IMR-90 (cell line): ENCODE measurements around the gene TRDN. TPM values are rescaled to one million over a fixed set of nuclear protein-coding genes. Genes with fewer than 3 reads are reported as not detected.

Experiments
- ATAC-seq: fragments of 200-7000 bp; cut with Tn5 transposase; 2 replicates; pipeline ENCODE4 v1.9.1; 2020; ENCODE audit warnings: low read depth, mild to moderate bottlenecking, moderate library complexity
- BruUV-seq: library from RNA; stranded (reverse); fragments of 400-500 nt; replicated peaks from 2 replicates; lab custom pipeline; 2021; lab: Mats Ljungman, UMichigan
- CTCF ChIA-PET: fragments of 300-600 bp; formaldehyde crosslinking; extraction: SDS; loops from one replicate; lab custom pipeline; 2021; ENCODE audit warnings: antibody characterized with exemption; lab: Yijun Ruan, JAX
- POLR2A ChIA-PET: fragments of 300-600 bp; sonication (Branson Sonifier 250); formaldehyde crosslinking; loops from one replicate; lab custom pipeline; 2022; ENCODE audit warnings: antibody characterized with exemption; ENCODE audit not compliant: unreplicated experiment; lab: Charles Lee
- DNase-seq: peaks from one replicate; pipeline ENCODE4 v3.0.0; 2013
- H2AFZ ChIP-seq: replicated peaks from 2 replicates; pipeline ENCODE3; 2013; ENCODE audit warnings: low read length, mild to moderate bottlenecking; ENCODE audit not compliant: poor library complexity
- H2AK5ac ChIP-seq: 2 replicates; pipeline ENCODE4 v1.6.1; 2013; ENCODE audit warnings: low read depth, low read length, inconsistent platforms
- H2AK9ac ChIP-seq: replicated peaks from 2 replicates; pipeline ENCODE3; 2013; ENCODE audit warnings: mild to moderate bottlenecking, low read depth, low read length, moderate library complexity; ENCODE audit not compliant: poor library complexity
- H2BK120ac ChIP-seq: 2 replicates; pipeline ENCODE4 v1.6.1; 2013; ENCODE audit warnings: low read depth, low read length, inconsistent platforms
- H2BK15ac ChIP-seq: 3 replicates; pipeline ENCODE4 v1.6.1; 2013; ENCODE audit warnings: low read depth, low read length, inconsistent platforms
- H2BK20ac ChIP-seq: 2 replicates; pipeline ENCODE4 v1.6.1; 2013; ENCODE audit warnings: low read depth, mild to moderate bottlenecking, inconsistent platforms, low read length, moderate library complexity
- H2BK5ac ChIP-seq: 2 replicates; pipeline ENCODE4 v1.6.1; 2013; ENCODE audit warnings: mild to moderate bottlenecking, low read depth, low read length, inconsistent platforms; ENCODE audit not compliant: poor library complexity, severe bottlenecking
- H3K14ac ChIP-seq: replicated peaks from 2 replicates; pipeline ENCODE4 v1.6.1; 2013; ENCODE audit warnings: low read depth, low read length, inconsistent platforms
- H3K18ac ChIP-seq: 2 replicates; pipeline ENCODE4 v1.6.1; 2013; ENCODE audit warnings: low read depth, low read length, control low read depth
- H3K23ac ChIP-seq: 2 replicates; pipeline ENCODE4 v1.6.1; 2013; ENCODE audit warnings: low read depth, low read length, inconsistent platforms
- H3K27ac ChIP-seq: 2 replicates; pipeline ENCODE4 v1.5.1; 2013; ENCODE audit warnings: mild to moderate bottlenecking, control low read depth, low read length; ENCODE audit not compliant: insufficient read depth
- H3K27me3 ChIP-seq: 2 replicates; pipeline ENCODE4 v1.6.1; 2013; ENCODE audit warnings: low read length; ENCODE audit not compliant: control insufficient read depth, insufficient read depth
- H3K36me3 ChIP-seq: 2 replicates; pipeline ENCODE4 v1.6.1; 2013; ENCODE audit warnings: low read length, mixed read lengths; ENCODE audit not compliant: control insufficient read depth, insufficient read depth
- H3K4ac ChIP-seq: 2 replicates; pipeline ENCODE4 v1.6.1; 2013; ENCODE audit warnings: low read depth, low read length, inconsistent platforms
- H3K4me1 ChIP-seq: 2 replicates; pipeline ENCODE4 v1.6.1; 2013; ENCODE audit warnings: low read length, mixed read lengths; ENCODE audit not compliant: control insufficient read depth, insufficient read depth
- H3K4me2 ChIP-seq: 2 replicates; pipeline ENCODE4 v1.6.1; 2013; ENCODE audit warnings: low read depth, mild to moderate bottlenecking, control low read depth, low read length, moderate library complexity
- H3K4me3 ChIP-seq: 2 replicates; pipeline ENCODE4 v1.5.1; 2013; ENCODE audit warnings: low read depth, mild to moderate bottlenecking, control low read depth, low read length, moderate library complexity; ENCODE audit not compliant: insufficient read depth
- H3K56ac ChIP-seq: 2 replicates; pipeline ENCODE4 v1.6.1; 2013; ENCODE audit warnings: low read length, inconsistent platforms; ENCODE audit not compliant: insufficient read depth; ENCODE audit errors: extremely low read depth
- H3K79me1 ChIP-seq, 2 experiments: 2 replicates each; pipeline ENCODE4 v1.6.1; 2013; ENCODE audit warnings: low read length in 2 of 2, inconsistent platforms in 1 of 2, low read depth in 1 of 2
- H3K9ac ChIP-seq: 2 replicates; pipeline ENCODE4 v1.6.1; 2013; ENCODE audit warnings: low read depth, low read length, control low read depth
- H3K9me1 ChIP-seq: 2 replicates; pipeline ENCODE4 v1.6.1; 2013; ENCODE audit warnings: low read length, inconsistent platforms; ENCODE audit not compliant: insufficient read depth
- H3K9me3 ChIP-seq: 2 replicates; pipeline ENCODE4 v1.6.1; 2013; ENCODE audit warnings: low read length; ENCODE audit not compliant: control insufficient read depth, insufficient read depth
- H4K20me1 ChIP-seq: 2 replicates; pipeline ENCODE4 v1.6.1; 2013; ENCODE audit warnings: low read length, inconsistent platforms; ENCODE audit not compliant: insufficient read depth
- H4K5ac ChIP-seq: 2 replicates; pipeline ENCODE4 v1.6.1; 2013; ENCODE audit warnings: mild to moderate bottlenecking, low read depth, low read length, control low read depth
- H4K8ac ChIP-seq, 2 experiments: 2 replicates each; pipeline ENCODE4 v1.6.1; 2013; ENCODE audit warnings: low read depth in 2 of 2, low read length in 2 of 2, control low read depth in 1 of 2, inconsistent platforms in 1 of 2
- H4K91ac ChIP-seq: 2 replicates; pipeline ENCODE4 v1.6.1; 2013; ENCODE audit warnings: low read depth, low read length, inconsistent platforms; ENCODE audit not compliant: insufficient read depth
- BHLHE40 ChIP-seq: fragments of 150-350 bp; IDR thresholded peaks from 2 replicates; pipeline ENCODE4 v1.6.1; 2016; ENCODE audit warnings: mild to moderate bottlenecking, low read depth, low read length
- CEBPB ChIP-seq: IDR thresholded peaks from 2 replicates; pipeline ENCODE4 v1.6.1; 2012; ENCODE audit warnings: low read depth, low read length, improper control_type of control experiment
- CHD1 ChIP-seq: IDR thresholded peaks from 2 replicates; pipeline ENCODE4 v1.6.1; 2012; ENCODE audit warnings: low read depth, low read length, improper control_type of control experiment
- CTCF ChIP-seq: conservative IDR thresholded peaks from 2 replicates; pipeline ENCODE4 v1.5.1; 2012; ENCODE audit warnings: mild to moderate bottlenecking, low read depth, low read length, improper control_type of control experiment
- ELK1 ChIP-seq: fragments of 150-350 bp; IDR thresholded peaks from 2 replicates; pipeline ENCODE4 v1.6.1; 2016; ENCODE audit warnings: low read depth, mild to moderate bottlenecking, low read length, moderate library complexity, borderline replicate concordance
- FOS ChIP-seq: fragments of 150-350 bp; IDR thresholded peaks from 2 replicates; pipeline ENCODE4 v1.6.1; 2016; ENCODE audit warnings: low read depth, low read length
- MAFK ChIP-seq: IDR thresholded peaks from 2 replicates; pipeline ENCODE4 v1.6.1; 2012; ENCODE audit warnings: low read depth, low read length, improper control_type of control experiment
- MAZ ChIP-seq: IDR thresholded peaks from 2 replicates; pipeline ENCODE4 v1.6.1; 2012; ENCODE audit warnings: low read depth, mild to moderate bottlenecking, low read length, improper control_type of control experiment, moderate library complexity, borderline replicate concordance
- MXI1 ChIP-seq: IDR thresholded peaks from 2 replicates; pipeline ENCODE4 v1.6.1; 2012; ENCODE audit warnings: low read depth, mild to moderate bottlenecking, low read length, moderate library complexity, borderline replicate concordance
- NFE2L2 ChIP-seq: fragments of 150-350 bp; IDR thresholded peaks from 2 replicates; pipeline ENCODE4 v1.6.1; 2016; ENCODE audit warnings: low read depth, mild to moderate bottlenecking, low read length
- POLR2A ChIP-seq: IDR thresholded peaks from 2 replicates; pipeline ENCODE4 v1.6.1; 2012; ENCODE audit warnings: mild to moderate bottlenecking, low read depth, low read length
- RAD21 ChIP-seq: IDR thresholded peaks from 2 replicates; pipeline ENCODE4 v1.6.1; 2012; ENCODE audit warnings: low read length, improper control_type of control experiment
- RCOR1 ChIP-seq: IDR thresholded peaks from 2 replicates; pipeline ENCODE4 v1.6.1; 2012; ENCODE audit warnings: mild to moderate bottlenecking, low read length, improper control_type of control experiment; ENCODE audit not compliant: insufficient replicate concordance
- RFX5 ChIP-seq: IDR thresholded peaks from 2 replicates; pipeline ENCODE4 v1.8.0; 2012; ENCODE audit warnings: low read depth, mild to moderate bottlenecking, low read length, moderate library complexity
- SMC3 ChIP-seq: fragments of 150-350 bp; IDR thresholded peaks from 2 replicates; pipeline ENCODE4 v1.6.1; 2016; ENCODE audit warnings: low read depth, mild to moderate bottlenecking, antibody characterized with exemption, low read length, moderate library complexity
- USF2 ChIP-seq: fragments of 150-350 bp; IDR thresholded peaks from 2 replicates; pipeline ENCODE4 v1.6.1; 2017; ENCODE audit warnings: mild to moderate bottlenecking, antibody characterized with exemption, low read length, low read depth
- WGBS, 2 experiments: methylation state at CpG; one replicate each; pipeline versions ENCODE4 v1.1.5 to v1.1.7; 2013; ENCODE audit warnings: missing lambda C conversion rate in 2 of 2; ENCODE audit not compliant: insufficient read length in 1 of 2; ENCODE audit errors: extremely low coverage in 2 of 2; 5-methylcytosine and 5-hydroxymethylcytosine counted together
- dilution Hi-C: fragments of 300-500 bp; cut with HindIII; formaldehyde crosslinking; loops from one replicate; pipeline ENCODE4 v1.14.3; 2018; ENCODE audit warnings: low sequenced_read_pairs; ENCODE audit not compliant: unreplicated experiment
- in situ Hi-C: fragments of 300-500 bp; cut with MboI; formaldehyde crosslinking; loops from 3 replicates; pipeline ENCODE4 v1.14.3; 2019; ENCODE audit warnings: low sequenced_read_pairs, inconsistent platforms, mixed read lengths
- intact Hi-C: fragments of 100-400 bp; cut with micrococcal nuclease; formaldehyde crosslinking; loops from 2 replicates; pipeline ENCODE4 v1.10.0; 2022
- polyA plus RNA-seq, 3 experiments: library from polyadenylated mRNA; depleted of rRNA; stranded (reverse); fragments of >200 nt; gene quantifications; 2 replicates each; pipeline ENCODE4 v1.2.3, GENCODE V29; 2012; ENCODE audit warnings: low replicate concordance in 1 of 3
- total RNA-seq: library from RNA; depleted of rRNA; stranded (reverse); fragments of >200 nt; gene quantifications from 2 replicates; pipeline ENCODE4 v1.2.3, GENCODE V29; 2012

TRDN gene
- total and polyA plus RNA-seq, 2 of the 4 experiments (the other 2 are of a cell fraction), result not detected

- DNase-seq, result no peak
- Histone ChIP-seq H2AFZ (no peak overlapping the region), H4K91ac (no peak overlapping the region), H2AK5ac (no peak overlapping the region), H3K9ac (no peak overlapping the region), H4K8ac (no peak overlapping the region), H4K5ac (no peak overlapping the region), H3K4me2 (no peak overlapping the region), H3K56ac (no peak overlapping the region), H4K20me1 (no peaks in the 10 kb centered on the region), H2BK15ac (no peak overlapping the region), H3K27ac (no peak overlapping the region), H2BK5ac (no peak overlapping the region), H3K23ac (no peak overlapping the region), H3K9me3 (peaks cover 5% of the 10 kb centered on the region; the same call in 1 of the 2 replicates), H3K14ac (no peak overlapping the region), H2BK120ac (no peak overlapping the region), H3K18ac (no peak overlapping the region), H3K4ac (no peak overlapping the region), H3K79me1 (no peaks in the 10 kb centered on the region), H3K4me1 (no peaks in the 10 kb centered on the region), H3K9me1 (no peaks in the 10 kb centered on the region), H3K27me3 (no peaks in the 10 kb centered on the region), H2AK9ac (no peak overlapping the region), H2BK20ac (no peak overlapping the region), H3K36me3 (no peaks in the 10 kb centered on the region), H3K4me3 (no peak overlapping the region)
- ChIA-PET POLR2A (no interaction called here), CTCF (no interaction called here)
- WGBS, 2 experiments, result 100% methylated on average over 1 of the region's 3 CpGs; no CpG with 5 or more reads in 1 of the 2 experiments
- ATAC-seq, result no peak
- dilution Hi-C loops (no loop called here), in situ Hi-C loops (no loop called here), intact Hi-C loops (no loop called here)
- no TSS peak for BruUV-seq
- no peak for TF ChIP-seq MXI1
- TF ChIP-seq SMC3, result no peak
- TF ChIP-seq RAD21, result no peak
- no peak for TF ChIP-seq NFE2L2
- no peak for TF ChIP-seq ELK1
- TF ChIP-seq MAZ, result no peak
- no peak for TF ChIP-seq RFX5
- no peak for TF ChIP-seq CTCF
- no peak for TF ChIP-seq BHLHE40
- no peak for TF ChIP-seq USF2
- TF ChIP-seq RCOR1, result no peak
- no peak for TF ChIP-seq CHD1
- no peak for TF ChIP-seq CEBPB
- no peak for TF ChIP-seq FOS
- no peak for TF ChIP-seq POLR2A
- no peak for TF ChIP-seq MAFK
These were observed 410.4 kb downstream of the TRDN start for GRCh38 chr6:123226398-123226797.
